ENCODE results near the gene ADORA2A. TPM values are rescaled to one million over a fixed set of nuclear protein-coding genes. Genes with fewer than 3 reads are reported as not detected.

ADORA2A gene
- total RNA-seq, 1 donor from 2014 or later = 3.3 TPM

DNA sequence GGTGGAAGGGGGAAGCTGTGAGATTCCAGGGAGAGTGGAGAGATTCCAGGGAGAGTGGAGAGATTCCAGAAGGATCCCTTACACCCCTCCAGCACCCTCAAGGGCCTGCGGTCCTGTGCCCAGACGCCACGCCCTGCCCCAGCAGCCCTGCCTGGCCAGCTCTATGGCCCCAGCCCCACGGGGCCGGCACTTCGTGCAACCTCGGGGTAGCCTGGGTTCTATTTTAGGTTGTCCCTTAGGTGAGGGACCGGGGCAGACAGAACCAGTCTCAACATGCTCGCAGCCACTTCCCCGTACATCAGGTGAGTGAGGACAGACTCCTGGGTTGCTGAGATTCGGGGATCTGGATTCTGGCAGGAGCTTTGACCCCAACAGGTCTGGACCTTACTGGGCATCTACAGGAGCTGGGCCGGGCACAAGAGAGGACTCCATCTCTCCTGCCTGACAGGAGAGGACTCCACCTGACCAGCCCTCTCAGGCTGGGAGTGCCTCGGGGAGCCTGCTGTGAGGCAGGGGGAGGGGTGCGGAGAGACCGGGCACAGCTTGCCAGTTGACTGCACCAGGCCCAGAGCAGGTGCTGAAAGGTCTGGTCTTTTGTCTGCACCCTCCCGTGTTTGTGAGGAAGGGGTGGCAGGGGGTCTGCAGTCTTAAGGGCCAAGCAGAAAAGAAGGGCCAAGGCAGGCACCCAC is 8.5 kb upstream of the ADORA2A start:
- no peak for DNase-seq (ENCODE audit: low spot score)

DNA sequence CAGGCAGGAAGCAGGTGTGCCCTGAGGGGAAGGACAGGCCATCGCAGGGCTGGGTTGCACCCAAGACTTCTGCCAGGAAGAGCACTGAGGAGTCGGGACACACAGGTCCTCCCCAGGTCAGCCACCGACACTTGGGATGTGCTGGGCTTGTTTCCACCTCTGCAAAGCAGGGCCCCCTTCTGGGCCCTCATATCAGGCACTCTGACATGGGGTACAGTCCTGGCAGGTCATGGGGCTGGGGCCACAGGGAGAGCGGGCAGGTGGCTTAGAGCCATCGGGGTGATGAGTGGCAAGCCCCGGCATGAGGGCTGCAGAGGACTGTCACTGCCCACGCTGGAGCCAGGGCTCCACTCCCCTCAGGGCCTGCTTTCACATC is 7.9 kb upstream of the ADORA2A start:
- no peak for DNase-seq (ENCODE audit: low spot score)

DNA sequence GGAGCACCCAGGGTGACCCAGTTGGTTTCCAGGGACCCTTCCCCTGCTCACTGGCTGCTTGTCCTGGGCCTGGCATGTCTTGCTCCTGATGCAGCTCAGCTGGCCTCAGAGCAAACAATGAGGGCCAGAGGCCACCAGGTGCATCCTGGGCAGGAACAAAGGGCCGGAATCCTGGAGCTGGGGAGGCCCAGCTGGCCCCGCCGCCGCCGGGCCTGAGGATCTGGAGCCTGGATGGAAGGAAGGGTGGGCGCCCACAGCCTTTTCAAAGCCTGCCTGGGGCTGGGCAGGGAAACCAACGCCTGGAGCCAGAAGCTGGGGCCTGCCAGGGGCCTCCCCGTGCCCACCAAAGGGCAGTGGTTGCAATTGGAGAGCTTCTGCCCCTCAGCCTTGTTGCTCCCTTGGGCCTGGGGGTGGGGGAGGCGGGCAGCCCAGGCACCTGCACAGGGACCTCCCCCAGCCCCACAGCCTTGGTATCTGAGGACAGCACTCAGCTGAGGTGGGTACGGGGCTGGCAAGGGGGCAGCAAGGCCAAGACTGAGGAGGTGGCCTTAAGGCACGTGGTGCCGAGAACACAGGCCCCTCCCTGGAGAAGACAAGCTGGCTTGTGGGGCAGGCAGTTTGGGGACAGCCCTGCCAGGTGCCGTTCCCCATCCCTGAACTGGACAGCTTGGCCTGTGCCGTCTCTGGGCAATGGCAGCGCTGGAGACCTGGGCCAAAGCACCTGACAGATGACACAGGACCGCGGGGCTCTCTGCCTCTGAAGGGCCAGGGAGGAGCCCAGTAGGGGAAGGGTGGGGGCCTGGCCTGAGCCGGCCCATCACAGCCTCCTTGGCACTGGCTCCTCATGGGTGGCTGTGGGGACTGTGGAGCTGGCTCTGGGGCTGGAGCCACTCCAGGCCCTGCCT is 7.1 kb upstream of the ADORA2A start:
- no peak for DNase-seq (ENCODE audit: low spot score)

DNA sequence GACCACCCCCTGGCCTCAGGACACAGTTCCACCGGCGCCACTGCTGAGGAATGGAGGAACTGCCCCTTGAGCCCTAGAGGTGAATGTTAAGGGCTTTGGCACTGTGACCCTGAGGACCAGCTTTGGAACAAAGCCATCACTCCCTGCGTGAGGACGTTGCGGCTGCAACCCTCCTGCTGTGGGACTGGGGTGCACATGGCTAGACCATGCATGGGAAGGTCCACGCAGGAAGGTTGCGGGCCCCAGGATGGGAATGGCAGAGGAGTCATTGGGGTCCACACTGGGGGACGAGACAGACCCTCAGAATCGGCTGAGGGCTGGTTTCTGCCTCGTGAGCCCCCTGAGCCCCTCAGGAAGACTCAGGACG is 6.4 kb upstream of the ADORA2A start:
- no peak for DNase-seq (ENCODE audit: low spot score)

DNA sequence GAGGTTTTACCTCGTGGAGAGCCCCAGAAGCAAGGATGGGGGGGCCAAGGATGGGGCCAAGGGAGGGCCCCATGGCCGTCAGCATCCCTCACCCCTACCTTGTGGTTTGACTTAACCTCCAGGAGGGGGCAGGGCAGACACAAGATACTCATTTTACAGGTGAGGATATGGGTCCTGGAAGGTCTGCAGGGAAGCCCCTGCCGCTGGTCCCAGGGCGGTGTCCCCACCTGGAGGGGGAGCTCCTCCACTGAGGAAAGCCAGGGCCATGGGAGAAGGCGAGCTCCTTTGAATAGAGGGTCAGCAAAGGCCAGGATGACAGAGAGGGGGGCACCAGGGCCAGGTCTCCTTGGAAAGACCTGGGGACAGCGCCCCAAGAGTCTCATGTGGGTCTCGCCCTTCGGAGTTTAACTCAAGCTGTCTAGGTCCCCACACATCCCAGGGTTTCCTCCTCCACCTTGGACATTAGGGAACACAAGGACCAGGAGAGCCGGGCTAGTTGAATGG is 5.9 kb upstream of the ADORA2A start:
- no peak for DNase-seq (ENCODE audit: low spot score)

DNA sequence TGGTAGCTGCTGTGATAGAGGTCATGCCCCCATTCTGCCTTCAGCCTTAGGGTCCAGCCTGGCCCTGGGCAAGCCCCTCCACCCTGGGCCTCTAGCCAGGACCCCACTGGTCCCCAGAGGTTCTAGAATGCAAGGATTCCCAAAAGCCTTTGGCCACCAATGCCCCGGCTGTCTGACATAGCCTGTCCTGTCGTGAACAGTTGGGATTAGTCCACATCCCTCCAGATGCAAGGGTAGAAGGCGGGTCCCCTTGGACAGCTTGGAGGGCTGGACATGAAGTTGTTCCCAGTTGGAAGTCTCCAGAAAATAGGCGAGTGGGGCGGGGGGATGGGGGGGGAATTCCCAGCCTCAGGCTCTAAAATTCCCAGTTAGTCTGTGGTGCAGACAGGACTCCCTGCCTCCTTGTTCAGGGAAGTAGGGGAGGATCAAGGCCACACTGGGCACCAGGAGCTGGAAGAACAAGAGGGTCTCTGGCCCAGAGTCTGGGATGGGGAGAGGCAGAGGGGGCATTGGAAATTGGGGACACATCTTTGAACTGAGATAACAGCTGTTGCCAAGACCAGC is 5.2 kb upstream of the ADORA2A start:
- no peak for DNase-seq (ENCODE audit: low spot score)

DNA sequence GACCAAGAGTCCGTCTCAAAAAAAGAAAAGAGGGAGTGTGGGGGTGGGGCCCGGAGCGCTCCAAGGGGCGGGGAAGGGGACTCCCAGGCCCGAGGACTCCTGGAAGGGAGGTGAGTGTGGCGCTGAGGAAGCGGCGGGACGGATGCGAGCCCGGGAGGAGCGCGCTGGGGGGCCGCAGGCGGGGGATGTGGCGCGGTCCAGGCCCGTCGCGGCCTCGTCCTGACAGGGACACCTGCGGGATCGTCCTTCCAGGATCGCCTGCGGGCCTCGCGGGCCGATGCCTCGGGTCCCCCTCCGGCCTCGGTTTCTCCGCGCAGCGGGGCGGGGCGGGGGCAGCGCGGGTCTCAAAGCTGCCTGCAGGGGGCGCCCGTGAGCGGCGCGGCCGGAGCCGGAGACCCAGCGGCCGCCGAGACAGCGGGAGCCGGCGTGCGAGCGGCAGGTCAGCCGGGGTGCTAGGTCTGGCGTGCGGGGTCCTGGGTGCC is 3.8 kb upstream of the ADORA2A start:
- no peak for DNase-seq (ENCODE audit: low spot score)

DNA sequence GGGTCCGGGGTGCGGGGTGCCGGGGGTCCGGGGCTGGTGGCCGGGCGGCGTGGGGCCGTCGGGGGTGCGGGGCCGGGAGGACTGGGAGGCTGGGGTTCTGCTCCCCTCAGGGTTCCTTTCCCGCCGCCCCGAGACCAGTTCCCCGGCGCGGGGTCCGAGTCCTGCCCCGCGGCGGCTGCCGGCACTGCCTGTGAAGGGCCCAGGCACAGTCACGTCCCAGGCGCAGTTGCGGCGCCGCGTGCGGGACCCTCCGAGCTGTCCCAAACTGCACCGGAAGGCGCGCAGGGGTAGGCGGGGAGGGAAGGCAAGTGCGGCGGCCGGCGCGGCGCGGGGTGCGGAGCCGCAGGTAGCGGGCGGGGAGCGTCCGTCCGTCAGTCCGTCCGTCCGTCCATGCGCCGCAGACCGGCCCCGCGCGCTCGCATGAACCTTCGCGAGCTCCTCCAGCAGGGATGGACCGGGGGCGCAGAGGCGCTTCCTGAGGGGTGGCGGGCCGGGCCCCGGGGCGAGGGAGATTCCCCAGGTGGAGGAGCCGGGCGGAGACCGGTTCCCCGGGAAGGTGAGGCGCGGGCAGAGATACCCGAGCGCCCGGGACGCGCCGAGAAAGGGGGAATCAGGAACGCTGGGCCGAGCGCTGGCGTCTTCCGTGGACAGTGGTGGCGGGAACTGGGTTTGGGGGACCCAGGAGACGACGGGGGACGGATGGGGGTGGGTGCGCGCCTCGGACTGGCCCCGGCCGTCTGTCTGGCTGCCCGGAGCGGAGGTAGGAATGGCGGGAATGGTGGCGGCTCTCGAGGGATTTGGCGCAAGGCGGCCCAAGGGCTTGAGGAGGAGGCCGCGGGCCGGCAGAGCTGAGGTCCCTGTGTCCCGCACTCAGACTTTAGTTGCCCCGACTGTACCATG is 3.1 kb upstream of the ADORA2A start:
- no peak for DNase-seq (ENCODE audit: low spot score)

DNA sequence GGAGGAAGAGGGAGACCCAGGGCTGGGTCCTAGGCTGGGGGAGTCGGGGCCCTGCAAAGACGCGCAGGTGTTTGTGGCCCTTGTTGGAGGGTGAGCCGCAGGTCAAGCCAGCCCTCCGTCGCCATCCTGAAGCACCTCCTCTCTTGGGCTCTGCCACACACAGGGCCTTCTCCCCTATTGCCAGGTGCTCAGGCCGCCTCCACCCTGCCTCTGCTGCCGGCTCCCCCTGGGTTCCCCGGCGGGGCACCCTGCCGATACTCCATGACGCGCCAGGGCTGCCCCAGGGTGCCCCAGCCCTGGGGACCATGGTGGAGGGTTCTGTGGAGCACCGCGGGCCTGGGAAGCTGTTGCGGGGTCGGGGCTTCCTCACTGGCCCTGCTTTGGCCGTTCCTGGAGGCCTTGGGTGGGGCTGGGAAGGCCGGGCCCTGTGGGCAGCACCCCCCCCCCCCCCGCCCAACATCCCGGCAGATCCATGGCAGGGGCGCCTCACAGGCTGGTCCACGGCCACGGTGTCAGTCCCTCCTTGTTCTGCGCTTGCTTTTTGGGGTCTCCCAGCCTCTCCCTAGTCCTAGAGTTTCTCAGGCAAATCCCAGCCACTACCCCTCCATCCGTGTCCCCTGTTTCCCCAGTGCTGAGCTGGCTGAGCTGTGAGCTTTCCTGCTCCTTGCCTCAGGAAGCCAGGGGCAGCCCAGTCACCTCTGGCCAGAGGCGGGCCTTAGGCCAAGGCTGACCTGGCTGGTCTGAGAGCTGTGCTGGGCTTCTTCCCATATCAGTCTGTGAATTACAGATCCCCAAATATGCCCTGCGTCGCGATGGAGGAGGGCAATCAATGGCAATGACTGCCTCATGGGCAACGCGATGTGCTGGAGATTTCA is 2.3 kb upstream of the ADORA2A start:
- no peak for DNase-seq (ENCODE audit: low spot score)

DNA sequence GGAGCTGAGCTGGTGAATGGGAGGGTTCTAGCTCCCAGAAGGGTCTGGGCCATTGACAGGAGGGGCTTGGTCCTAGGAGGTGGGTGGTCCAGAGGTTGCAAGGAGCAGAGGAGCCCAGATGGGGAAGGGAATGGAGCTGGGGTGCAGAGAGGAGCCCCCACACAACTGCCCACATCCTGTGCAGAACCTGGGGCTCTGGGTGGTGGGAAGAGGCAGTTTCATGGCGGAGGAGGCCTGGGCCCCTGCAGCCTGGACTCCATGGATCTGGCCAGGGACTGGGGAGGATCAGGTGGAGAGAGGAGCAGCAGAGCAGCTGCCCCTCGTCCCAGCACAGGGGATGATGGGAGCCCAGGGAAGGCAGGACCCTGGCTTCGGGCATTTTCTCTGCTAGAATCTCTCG is 963 bp upstream of the ADORA2A start:
- no peak for DNase-seq (ENCODE audit: low spot score)

DNA sequence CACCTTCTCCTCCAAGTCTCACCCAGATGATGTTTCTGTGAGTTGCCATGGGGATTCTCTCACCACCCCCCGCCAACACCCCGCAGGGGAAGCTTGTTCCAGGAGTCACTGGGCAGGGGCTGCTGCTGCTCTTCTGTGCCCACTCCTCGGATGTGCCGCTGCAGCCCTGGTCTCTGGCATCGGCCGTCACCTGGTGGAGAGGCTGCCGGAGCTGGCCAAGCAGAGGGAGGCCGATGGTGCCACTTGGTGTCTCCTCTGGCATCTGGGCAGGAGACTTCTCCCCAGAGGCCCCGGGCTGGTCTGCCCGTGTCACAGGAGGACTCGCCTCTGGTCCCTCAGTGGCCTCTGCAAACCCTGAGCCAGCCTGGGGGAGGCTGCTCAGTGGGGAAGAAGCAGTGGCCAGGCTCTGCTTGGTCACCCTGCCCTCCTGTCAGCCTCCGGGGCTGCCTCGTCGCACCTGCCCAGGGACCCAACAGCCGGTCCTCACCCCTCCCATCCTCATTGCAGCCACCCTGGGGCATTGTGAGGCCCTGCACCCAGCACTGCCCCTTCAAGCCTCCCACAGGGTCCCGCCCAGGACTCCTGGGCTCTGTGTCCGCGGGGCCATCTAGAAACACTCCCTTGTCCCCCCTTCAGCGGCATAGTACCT is 424 bp upstream of the ADORA2A start:
- no peak for DNase-seq (ENCODE audit: low spot score)

DNA sequence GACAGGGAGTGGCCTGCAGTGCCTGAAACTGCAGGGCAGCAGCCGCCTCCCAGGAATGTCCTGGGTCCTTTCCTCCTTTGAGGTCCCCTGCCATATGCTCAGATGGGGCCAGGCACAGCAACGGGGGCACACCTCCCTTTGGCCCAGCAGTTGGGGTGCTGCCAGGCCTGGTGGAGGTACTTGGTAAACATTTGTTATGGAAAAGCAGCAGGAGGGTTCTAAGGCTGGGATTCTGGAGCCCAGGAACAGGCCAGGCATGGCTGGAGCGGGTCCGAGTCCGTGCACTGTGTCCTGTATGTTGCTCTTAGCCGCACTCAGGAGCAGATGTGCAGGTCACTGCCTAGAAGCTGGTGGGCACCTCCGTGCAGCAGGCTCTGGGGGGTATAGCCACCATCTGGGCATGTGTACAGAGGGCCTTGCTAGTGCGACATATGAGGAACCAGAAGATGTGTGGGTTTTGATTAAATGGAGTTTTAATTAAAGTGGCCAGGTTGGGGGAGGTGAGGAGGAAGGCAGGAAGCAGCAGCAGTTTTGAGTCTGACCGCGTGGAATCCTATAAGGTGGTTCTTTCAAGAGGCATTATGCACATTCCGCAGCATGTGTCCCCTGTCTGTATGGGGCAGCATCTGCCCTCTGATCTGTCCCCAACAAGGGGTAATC is 1.5 kb downstream of the ADORA2A start:
- DNase-seq (ENCODE audit: low spot score) = no peak

DNA sequence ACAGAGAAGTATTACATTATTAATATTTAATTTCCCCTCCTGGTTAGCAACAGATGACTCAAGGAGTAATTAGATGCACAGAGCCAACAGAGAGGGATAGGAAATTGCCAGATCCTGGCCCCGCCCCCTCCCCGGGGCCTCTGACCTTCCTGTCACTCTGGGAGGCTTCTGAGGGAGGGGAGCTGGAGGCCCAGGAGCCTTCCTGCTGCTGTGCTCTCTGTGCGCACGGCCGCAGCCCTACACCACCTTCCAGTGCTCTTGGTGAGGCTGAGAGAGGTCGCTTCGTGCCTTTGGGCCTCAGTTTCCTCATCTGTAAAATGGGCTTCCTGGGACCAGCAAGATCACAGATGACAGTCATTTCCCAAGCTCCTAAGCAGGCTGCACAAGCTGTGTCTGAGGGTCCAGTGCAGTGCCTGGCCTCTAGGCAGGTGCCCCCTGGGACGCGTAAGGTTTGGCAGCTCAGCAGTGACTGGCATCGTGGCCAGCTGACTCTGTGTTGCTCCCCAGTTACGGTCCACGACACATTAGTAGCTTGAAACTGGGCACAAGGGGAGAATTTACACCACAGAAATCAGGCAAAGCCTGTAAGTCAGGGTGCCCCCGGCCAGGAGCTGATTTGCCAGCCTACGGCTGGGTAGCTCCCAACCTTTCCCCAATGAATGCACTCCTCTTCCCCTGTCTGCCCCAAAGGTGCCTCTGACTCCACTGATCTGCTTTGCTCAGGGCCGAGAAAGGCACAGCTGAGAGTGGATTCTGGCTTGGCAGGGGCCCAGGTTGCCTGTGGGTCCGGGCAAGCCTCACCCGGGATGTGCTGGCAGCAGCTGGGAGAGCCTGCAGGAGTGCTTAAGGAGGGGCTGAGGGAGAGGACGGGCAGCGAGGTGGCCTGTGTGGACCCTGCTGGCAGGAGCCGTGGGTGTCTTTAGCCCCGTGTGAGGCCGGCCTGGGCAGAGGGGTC is 2.3 kb downstream of the ADORA2A start:
- DNase-seq (ENCODE audit: low spot score) = no peak

DNA sequence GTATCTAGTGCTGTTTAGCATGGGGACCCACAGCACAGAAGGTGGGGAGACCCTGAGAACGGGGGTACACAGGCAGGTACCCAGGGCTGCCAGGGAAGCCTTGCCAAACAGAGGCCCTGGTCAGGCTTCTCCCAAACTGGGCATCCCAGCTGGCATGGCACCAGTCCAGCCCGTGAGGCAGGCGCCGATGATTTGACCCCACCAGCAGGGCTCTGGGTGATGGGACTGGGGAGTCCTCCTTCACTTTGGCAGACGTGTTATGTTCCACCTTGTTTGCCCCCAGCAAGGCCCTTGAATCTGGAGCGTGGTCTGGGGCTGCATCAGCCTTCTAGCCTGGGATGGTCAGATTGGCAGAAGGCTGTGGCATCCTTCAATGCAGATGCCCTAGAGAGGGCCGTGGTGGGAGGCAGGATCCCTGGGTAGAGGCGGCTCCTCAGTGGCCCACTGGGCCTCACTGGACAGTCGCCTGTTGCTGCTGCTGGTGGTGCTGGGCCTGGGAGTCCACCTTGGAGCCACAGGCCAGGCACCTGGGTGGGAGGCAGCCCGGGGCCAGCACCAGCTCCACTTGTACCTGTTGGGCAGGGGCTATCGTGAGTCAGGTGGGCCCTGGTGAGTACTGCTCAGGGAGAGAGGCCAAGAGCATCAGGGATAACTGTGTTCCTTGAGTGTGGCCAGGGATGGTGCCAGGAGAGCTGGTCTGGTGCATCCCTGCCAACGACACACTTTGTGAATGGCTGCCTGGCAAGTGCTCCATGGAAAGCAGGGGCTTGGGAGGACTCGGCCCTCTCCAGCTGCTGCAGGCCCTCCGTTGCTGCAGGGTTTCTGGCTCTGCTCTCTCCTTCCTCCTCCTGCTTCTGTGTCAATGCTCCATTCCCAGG is 3.3 kb downstream of the ADORA2A start:
- no peak for DNase-seq (ENCODE audit: low spot score)

DNA sequence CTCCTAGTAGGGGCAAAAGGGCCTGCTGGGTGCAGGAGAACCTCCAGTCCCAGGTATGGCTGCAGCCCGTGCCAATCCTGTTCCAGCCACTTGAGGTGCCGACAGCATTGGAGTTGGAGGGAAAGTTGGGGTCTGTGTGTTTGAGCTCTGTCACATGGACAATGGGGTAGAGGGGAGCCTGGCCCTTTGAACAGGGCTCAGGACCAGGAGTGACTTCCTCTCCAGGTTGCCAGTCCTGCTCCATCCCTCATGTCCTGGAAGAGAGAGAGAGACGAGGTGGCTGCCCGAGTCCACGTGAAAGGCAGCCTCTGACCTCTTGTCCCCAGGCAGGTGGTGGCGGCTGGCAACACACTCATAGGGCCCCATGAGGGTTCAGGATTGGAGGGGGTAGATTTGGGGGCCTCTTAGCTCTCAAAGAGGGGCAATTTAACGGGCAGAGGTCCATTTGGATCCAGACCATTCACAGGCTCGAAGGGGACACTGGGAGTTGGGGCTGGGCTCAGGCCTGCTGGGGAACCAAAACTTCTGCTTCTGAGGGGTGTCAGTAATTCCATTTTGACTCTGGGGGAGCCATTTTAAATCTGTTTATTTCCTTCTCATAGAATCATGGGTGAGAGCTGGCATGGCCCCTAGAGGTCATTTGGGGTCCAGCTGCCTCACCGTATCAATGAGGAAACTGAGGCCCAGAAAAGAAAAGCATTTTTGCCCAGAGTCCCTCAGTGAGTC is 4.1 kb downstream of the ADORA2A start:
- no peak for DNase-seq (ENCODE audit: low spot score)

DNA sequence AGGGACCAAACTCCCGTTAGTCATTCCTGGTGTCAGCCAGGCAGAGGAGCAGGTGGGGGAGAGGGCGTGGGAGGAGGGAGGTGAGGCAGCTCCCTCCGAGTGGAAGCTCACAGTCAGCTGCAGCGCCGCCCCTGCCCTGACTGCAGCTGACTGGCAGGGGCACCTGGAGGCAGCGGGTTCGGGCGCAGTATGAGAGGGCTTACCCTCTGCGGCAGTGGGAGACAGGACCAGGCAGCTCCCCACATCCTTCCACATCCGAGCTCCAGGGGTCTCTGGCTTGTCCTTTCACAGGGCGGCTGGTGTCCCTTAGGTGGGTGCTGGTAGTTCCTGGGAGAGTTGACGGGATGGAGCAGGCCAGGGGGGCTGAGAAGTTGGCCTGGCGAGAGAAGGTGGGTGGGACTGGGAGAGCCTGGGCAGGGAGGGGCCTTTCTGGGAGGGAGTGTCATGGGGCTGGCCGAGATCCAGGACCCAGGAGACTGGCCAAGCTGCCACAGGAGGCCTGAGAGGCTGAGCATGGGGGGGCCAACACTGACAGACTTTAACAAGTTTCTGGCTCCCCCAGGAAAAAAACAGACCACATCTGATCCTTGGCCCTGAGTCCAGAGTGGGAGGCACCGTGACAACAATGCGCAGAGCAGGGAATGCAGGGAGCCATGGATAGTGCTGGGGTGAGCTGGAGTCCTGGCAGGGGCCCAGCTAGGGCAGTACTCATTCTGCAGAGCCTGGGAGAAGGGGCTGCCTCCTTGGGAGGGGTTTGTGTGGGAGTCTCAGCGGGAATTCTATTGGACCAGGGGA is 4.9 kb downstream of the ADORA2A start:
- peak; percentile 82 for DNase-seq (ENCODE audit: low spot score)
